Hematopoietic multipotent progenitor cell treated with erythropoietin and hydrocortisone succinate and interleukin-3 and kit ligand, for 15 days (in vitro differentiated cells): ENCODE data around the gene SHC3.

Source experiments
- DNase-seq: peaks from one replicate; pipeline ENCODE4 v3.0.0-alpha.2; 2015; ENCODE audit warnings: low spot score

SHC3 gene

DNA sequence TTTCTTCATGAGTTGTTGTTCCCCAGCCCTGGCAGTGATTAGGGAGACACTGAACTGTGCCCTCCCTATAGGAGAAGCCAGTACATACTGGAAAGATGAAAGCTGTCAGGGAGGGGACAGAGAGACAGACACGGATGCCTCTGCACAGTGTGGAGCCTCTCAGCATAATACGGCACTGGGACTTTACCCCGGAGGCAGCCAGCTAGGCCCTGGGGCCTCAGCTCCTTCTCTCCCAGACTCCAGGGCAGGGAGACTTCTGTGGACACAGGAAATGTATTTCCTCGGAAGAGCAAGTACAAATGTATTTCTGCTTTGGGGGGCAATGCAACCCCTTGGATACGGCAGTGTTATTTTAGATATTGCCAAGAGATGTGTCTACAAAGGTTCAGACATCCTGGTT, 125.3 kb downstream of the SHC3 start:
- DNase-seq: no peak

- peak; percentile 86 for DNase-seq
Observed at GRCh38 chr9:89052470-89053097, 126.0 kb downstream of the SHC3 start.

GRCh38 chr9:89051421-89052025, 127.1 kb downstream of the SHC3 start:
- no peak for DNase-seq

- DNase-seq: no peak
Observed at GRCh38 chr9:89049646-89050045, 129.0 kb downstream of the SHC3 start.

GRCh38 chr9:89048616-89049015, 130.0 kb downstream of the SHC3 start:
- DNase-seq: no peak

DNA sequence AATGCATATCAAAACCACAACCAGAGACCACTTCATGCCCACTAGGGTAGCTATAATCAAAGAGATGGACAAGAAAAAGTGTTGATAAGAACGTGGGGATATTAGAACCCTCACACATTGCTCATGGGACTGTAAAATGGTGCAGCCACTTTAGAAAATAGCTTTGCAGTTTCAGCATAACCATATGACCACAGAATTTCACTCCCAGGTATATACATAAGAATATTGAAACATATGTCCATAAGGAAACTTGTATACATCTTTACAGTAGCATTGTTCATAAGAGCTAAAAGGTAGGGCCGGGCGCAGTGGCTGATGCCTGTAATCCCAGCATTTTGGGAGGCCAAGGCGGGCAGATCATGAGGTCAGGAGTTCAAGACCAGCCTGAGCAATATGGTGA, 131.0 kb downstream of the SHC3 start:
- DNase-seq: no peak

GRCh38 chr9:89046832-89047231, 131.8 kb downstream of the SHC3 start:
- no peak for DNase-seq

DNA sequence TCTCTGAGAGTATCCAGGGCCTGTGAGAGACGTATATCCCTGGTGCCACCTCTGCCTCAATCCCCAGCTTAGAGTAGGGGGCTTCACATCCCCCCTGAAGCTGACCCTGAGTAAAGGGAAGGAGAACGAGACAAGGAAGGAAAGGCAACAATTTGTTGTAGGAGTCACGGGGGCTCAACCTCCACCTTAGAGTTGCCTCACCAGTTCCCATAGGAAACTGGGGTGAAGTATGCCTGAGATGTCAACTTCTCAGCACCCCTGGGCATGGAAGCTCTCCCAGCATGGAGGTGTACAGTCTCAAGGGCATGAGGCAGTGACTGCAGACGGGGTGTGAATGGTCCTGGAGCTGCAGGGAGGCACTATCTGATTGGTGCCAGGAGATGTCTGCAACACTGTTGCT, 133.7 kb downstream of the SHC3 start:
- DNase-seq: no peak

DNA sequence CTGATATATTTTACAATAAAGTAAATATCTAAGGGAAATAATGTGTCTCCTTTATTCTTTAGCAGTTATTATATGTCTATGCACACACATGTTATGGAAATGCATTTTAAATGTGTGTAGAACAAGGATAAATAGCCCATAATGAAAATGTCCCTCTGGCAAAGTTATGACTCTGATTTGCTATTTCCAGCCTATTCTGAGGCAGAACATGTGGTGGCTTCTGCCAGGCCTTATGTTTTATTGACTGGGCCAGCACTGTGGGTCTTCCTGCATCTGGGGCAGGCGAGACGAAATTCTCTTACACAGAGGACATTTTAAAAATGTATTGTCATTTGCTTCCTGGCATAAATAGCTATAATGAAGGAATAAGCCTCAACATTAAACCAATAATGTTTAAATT, 134.5 kb downstream of the SHC3 start:
- no peak for DNase-seq

DNA sequence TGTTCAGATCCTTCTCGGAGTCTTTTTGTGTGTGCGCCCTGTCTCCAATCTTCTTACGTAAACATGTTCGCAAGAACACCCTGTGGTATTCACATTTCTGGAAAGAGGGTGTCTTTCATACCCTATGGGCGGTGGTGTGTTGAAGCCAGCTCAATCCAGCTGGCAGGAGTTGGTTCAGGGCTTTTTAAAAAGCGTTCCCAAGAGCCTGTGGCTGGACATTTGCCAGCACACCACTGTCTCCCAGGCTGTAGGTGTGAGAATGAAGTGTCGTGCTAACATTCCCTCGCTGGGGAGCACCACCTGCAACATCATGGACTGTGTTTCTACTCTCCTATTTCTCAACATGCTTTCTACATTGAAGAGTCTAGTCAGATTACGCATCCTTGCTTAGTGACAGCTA, 135.6 kb downstream of the SHC3 start:
- DNase-seq: no peak

DNA sequence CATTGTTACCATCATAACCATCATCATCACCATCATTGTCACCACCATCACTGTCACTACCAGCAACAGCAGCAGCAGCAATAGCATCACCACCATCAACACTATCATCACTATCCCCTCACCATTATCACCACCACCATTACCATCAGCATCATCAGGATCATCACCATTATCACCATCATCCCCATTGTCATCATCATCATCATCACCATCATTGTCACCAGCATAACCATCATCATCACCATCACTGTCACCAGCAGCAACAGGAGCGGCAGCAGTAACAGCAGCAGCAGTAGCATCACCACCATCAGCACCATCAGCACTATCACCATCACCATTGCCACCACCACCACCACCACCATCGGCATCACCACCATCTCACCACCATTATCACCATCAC, 139.0 kb downstream of the SHC3 start:
- no peak for DNase-seq

DNA sequence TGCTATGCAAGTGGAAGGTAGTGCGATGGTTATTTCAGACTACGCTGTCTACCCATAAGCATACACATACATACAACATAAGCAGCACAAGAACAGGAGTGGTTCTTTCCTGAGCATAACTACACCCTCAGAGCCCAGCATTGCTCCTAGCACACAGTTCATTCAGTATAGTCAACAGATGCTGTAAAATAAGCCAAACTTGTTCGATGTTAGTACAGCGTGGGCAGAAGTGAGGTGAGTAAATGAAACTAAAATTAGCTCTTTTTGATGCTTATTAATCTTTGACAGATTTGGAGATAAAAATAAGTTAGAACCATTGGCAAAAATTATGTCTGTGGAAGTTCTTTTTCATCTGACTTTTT, 139.5 kb downstream of the SHC3 start:
- no peak for DNase-seq

GRCh38 chr9:89038382-89039103, 140.1 kb downstream of the SHC3 start:
- DNase-seq: no peak

- DNase-seq: no peak
Observed at GRCh38 chr9:89037891-89038290, 140.7 kb downstream of the SHC3 start.

GRCh38 chr9:89037346-89037745, 141.3 kb downstream of the SHC3 start:
- DNase-seq: no peak

DNA sequence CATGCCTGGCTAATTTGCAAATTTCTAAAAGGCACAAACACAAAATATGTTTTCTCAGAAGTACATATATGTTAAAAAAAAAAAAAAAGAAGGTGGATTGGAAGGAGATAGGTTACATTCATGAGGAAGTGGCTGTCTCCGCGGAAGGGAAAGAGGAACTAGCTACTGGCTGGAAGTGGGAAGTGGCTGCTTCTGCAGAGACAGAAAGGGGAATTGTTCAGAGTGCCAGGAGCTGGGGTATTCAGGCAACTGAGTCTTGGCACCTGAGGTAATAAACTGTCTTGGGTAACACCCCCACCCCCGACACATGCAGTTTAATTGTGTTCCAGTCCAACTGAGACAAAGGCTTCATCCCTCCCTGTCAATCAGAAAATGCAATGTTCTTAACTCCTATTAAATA, 141.7 kb downstream of the SHC3 start:
- no peak for DNase-seq

DNA sequence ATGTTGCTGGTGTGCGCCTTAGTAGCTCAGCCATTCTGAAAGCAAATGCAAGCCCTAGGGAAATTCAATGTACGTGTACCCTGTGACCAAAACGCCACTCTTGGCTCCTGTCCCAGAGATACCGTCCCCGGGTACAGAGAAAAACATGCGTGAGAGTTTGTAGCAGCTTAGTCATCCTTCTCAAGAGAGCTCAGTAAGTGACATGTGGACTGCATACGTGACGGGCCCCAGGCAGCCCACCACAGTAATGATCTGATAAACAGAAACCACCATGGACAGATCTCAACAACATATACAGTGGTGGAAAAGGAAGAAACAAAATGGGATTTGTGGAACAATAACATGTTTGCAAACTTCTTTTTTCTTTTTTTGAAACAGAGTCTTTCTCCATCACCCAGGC, 142.2 kb downstream of the SHC3 start:
- peak; percentile 15 for DNase-seq

GRCh38 chr9:89032661-89033060, 146.0 kb downstream of the SHC3 start:
- DNase-seq: no peak

- DNase-seq: no peak
Observed at GRCh38 chr9:89032173-89032572, 146.4 kb downstream of the SHC3 start.

DNA sequence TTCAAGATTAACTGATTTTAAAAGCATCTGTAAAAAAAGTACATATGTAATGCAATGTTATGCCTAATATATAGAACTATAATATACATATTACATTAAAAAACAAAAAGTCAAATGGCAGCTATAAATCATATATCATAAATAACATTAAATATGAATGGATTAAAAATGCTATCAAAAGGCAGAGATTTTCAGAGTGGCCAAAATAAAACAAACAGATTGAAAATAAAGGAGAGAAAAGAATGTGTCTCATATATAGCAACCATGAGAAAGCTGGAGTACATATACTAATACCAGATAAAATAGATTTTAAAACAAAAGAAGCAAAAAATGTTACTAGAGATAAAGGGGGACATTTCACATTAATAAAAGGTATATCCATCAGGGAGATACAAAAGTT, 148.8 kb downstream of the SHC3 start:
- no peak for DNase-seq

DNA sequence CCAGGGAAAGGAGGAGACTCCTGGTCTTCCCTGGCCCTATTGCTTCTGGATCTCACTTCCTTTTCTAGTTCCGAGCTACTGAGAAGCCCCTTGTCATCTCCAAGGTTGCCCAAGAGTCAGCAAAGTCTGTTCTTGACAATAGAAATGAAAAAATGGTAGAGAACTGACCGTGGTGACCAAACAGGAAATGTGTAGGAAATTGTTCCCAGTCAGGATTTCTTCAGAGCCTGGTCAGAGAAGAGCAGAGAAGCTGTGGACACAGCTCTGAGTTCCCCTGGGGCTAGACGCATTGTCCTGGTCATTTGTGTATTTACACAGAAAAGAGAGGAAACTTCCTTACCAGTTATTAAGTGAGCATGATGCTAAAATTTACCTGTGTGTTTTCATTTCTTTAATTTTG, 151.7 kb downstream of the SHC3 start:
- no peak for DNase-seq

DNA sequence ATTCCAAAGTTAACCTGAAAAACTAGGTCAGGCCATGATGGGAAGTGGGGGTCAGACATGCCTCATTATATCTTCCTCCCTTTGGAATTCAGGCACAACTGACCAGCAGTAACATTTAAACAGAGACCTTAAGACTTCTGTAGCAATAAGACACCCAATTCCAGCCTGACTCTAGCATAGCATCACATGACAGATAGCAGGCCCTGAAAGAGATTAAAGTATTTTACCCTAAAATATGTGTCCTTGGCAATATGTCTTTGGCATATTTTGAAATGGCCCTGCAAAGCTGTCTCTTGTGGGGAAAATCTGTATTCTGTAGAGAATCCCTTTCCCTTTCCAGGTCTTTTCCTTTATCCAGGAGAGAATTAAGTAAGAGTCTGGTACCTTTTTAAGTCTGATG, 153.1 kb downstream of the SHC3 start:
- no peak for DNase-seq

DNA sequence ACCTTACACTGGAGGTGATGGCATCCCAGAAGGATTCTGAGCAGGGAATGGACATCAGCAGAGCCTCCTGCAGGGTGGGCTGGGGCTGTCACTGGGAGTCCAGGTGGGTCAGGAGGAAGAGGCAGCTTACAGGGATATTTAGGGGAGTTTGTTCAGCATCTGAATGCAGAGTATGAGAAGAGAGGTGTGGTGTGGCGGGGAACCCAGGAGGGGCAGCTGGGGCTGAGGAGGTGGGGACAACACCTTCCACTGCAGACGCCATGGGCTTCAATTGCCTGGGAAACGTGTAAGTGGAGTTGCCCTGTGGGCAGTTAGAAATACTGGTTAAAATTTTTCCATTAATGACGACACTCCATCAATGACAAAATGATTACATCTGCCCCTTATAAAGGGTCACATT, 153.9 kb downstream of the SHC3 start:
- no peak for DNase-seq

GRCh38 chr9:89023740-89024139, 154.9 kb downstream of the SHC3 start:
- no peak for DNase-seq
